Measurements from ENCODE around the gene RAB34.

RAB34 gene

DNA sequence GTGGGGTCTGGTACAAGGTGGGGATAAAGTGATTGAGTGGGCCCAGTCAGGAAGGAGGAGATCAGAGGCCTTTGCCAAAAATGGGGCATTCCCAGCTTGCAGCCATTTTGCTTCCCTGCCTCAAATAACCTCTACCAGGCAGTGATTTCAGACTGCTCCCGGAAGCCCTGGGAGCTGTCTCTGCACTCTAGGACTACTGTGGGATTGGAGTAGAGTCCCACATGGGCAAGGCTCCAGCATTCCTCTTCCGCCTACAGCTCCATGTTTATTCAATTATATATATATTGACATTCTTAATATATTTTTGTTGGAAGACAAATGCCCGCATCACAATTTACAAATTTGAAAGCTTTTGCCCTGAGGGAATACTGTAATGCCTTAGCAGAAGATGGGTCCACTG, 42.2 kb downstream of the RAB34 start:
- no peak for DNase-seq

DNA sequence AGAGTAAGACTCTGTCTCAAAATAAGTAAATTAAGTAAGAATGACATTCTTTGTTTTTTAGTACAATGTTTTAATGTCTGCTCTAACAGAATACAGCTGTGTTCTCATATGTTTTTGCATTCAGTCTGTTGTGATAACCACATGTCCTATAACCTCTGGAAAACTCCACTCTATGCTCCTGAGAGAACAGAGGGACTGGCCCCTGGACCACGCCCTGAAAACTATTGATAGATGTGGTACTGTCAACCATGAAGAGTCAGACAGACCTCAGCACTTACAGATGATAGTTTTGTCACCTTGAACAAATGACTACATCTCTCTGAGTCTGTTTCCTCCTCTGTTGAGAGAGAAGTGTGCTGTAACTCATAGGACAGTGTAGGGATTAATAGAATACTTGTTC, 47.8 kb downstream of the RAB34 start:
- no peak for DNase-seq

- no peak for DNase-seq
These were observed 49.8 kb downstream of the RAB34 start for GRCh38 chr17:28667870-28668269.

DNA sequence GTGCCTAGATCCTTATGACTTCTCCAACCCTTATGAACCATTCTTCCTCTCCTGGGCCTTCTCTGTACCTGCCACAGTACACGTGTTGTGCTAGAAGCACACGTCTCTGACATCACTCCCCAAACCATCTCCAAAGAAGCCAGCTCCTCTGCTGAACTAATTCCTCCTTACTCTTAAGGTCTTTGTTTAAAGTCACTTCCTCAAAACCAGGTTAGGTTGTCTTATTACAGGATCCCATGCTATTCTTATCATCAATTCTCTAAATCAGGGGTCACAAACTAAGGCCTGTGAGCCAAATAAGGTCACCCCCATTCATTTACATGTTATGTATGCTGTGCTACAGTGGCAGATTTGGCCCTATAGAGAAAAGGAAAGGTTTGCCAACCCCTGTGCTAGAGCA, 51.7 kb downstream of the RAB34 start:
- no peak for DNase-seq

Measured in NCI-H1694 (cell line).